Lower leg skin (tissue), 3 donors: ENCODE results near the gene TLE3.

Experiments used
- CTCF ChIP-seq, 3 donors: fragments of 450-650 bp; IDR thresholded peaks; one replicate each; pipeline ENCODE4 v1.5.1; 2016; ENCODE audit warnings: antibody characterized with exemption in 3 of 3, mild to moderate bottlenecking in 3 of 3, moderate library complexity in 2 of 3
- POLR2A ChIP-seq, 2 donors: fragments of 450-650 bp; IDR thresholded peaks; one replicate each; pipeline ENCODE4 v1.6.1; 2016 to 2017; ENCODE audit warnings: antibody characterized with exemption in 2 of 2, mild to moderate bottlenecking in 1 of 2, moderate library complexity in 1 of 2

- no peak for TF ChIP-seq POLR2A (IDR thresholded peaks at IDR 0.05)
- no peak for TF ChIP-seq CTCF (IDR thresholded peaks at IDR 0.05)
Observed at GRCh38 chr15:70102827-70103226, 5.1 kb upstream of the TLE3 start.
